Fibroblast of skin of right quadriceps (primary cell): ENCODE data around the gene GDPD1.
"Not testable (repeated sequence)": the region's sequence is repeated elsewhere in the genome, so short reads cannot be mapped to it uniquely, and the experiment has no call there.

Experiments used
- DNase-seq: peaks from one replicate; pipeline ENCODE4 v3.0.0-alpha.2; 2013

Gene GDPD1

DNA sequence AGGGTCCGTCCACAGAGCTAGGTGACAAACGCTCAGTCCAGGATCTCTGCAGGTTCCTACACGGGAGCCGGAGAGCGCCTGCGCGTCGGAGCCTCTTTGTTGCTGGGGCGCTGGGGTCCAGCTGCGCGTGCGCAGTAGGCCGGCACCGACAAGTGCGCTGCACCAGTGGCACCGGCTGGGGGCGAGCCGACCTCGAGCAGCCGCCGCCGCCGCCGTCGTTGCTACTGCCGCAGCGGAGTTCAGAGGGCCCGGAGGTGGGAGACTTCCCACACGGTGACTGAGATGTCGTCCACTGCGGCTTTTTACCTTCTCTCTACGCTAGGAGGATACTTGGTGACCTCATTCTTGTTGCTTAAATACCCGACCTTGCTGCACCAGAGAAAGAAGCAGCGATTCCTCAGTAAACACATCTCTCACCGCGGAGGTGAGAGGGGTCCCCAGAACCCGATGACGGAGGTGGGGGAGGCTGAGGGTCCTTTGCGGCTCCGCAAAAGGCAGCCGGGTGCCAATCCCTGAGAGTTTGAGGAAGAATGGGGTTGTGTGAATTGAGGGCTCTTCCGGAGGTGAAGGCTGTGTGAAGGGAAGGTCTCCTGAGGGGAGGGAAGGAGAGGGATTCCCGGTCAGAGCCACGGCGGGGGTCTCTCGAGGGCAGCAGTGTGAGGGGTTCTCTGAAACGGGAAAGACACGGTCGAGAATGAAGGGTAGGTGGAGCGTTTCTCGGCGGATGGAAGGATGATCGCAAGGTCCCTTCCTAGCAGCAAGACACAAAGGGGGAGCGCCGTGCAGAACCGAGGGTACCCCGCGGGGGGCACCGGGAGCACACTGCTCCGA is at the start of gene GDPD1:
GDPD1 (plus strand) TSS at position 184 of the 831 bp plus-strand sequence; CDS start at position 283, 99 bp downstream.
- peak; percentile 88 for DNase-seq

- no peak for DNase-seq
These were observed 47.8 kb upstream of the GDPD1 start for GRCh38 chr17:59172436-59173004.

GRCh38 chr17:59174671-59175070 is 45.6 kb upstream of the GDPD1 start:
- no peak for DNase-seq

- DNase-seq = no peak
These were observed 45.2 kb upstream of the GDPD1 start for GRCh38 chr17:59175076-59175475.

DNA sequence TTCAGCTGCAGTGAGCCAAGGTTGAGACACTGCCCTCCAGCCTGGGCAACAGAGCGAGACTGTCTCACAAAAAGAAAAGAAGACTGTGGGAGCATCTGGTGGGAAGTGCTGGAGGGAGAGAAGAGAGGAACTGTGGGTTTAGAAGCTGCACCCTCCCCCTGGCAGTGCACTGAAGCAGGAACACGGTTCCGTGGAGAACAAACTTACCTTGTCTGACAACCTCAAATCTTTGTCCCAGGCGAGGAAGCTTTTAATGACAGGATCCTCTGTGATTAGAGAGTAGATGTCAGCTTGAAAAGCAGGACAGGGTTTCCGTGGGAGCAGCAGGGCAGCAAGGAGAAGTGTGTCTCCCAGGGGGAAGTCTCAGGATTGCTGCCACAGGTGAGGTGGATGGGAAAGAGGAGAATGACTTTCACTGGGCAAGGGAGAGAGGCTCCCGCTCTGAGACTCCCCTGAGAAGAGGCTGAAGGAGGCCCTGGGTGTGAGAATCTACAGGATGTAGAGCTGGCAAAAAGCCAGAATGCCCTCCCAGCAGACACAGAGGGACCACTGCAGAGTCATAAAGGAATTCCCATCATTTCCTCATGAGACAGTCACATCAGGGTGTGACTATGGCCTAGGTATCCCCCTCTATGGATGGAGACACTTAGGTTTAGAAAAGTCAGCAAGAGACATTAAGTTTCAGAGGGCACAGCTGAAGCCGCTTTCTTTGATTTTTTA is 41.9 kb upstream of the GDPD1 start:
- DNase-seq = no peak

DNA sequence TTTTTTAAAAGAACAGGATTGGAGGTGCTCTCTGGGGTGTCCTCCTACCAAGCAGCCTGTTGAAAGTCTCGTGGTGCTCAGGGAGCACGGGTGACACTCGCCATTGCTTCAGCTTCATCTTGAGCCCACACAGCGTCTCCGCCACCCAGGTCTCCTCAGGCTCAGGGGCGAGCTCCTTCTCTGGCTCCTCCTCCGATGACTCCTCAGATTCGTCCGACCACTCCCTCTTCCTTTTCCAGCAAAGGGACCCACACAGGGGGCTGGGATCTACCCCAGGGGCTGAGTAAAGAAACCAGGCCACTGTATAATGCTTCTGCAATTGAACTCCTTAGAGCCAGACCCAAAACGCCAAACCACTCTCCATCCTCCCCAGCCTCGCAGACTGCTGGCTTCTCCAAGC is 40.7 kb upstream of the GDPD1 start:
- DNase-seq = not testable (repeated sequence)

DNA sequence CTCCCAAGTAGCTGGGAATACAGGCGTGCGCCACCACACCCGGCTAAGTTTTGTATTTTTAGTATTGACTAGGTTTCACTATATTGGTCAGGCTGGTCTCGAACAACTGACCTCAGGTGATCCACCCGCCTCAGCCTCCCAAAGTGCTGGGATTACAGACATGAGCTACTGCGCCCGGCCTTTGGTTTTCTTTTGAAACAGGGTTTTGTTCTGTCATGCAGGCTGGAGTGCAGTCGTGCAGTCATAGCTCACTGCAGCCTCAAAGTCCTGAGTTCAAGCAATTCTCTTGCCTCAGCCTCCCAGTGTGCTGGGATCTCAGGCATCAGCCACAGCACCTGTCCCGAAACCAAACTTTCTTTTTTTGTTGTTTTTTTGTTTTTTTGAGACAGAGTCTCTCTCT is 39.7 kb upstream of the GDPD1 start:
- DNase-seq = no peak

- no peak for DNase-seq
These were observed 38.8 kb upstream of the GDPD1 start for GRCh38 chr17:59181481-59181880.

- no peak for DNase-seq
These were observed 34.3 kb upstream of the GDPD1 start for GRCh38 chr17:59185997-59186396.

DNA sequence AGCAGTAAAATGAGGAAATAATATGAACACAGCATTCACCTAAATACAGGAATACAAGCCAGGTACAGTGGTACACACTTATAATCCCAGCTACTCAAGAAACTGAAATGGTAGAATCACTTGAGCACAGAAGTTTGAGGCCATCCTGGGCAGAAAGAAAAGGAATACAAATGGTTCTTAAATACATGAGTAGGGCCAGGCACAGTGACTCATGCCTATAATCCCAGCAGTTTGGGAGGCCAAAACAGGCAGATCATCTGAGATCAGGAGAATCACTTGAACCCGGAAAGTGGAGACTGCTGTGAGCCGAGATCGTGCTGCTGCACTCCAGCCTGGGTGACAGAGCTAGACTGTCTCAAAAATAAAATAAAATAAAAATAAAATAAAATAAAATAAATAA is 33.5 kb upstream of the GDPD1 start:
- no peak for DNase-seq

DNA sequence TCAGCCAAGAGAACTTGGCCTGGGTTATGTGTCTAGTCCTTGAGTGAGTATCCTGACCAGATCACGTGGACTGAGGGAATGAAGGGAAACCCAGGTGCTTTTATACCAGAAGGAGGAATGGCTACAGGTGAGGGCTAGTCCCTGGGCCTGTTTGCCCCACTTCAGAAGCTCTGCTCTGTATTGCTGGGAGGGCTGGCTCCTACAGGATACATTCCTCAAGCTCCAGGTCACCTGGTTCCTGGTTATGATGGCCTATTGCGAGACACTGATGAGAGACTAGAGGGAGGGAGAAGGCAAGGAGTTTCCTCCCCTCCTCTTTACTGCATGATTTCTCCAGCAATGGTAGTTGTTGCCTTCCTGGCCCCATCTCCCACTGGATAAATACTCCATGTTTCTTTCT is 29.5 kb upstream of the GDPD1 start:
- DNase-seq = no peak

- no peak for DNase-seq
These were observed 26.9 kb upstream of the GDPD1 start for GRCh38 chr17:59193336-59193862.

- DNase-seq = no peak
These were observed 20.9 kb upstream of the GDPD1 start for GRCh38 chr17:59199398-59199797.

- no peak for DNase-seq
These were observed 18.0 kb upstream of the GDPD1 start for GRCh38 chr17:59202320-59202719.

DNA sequence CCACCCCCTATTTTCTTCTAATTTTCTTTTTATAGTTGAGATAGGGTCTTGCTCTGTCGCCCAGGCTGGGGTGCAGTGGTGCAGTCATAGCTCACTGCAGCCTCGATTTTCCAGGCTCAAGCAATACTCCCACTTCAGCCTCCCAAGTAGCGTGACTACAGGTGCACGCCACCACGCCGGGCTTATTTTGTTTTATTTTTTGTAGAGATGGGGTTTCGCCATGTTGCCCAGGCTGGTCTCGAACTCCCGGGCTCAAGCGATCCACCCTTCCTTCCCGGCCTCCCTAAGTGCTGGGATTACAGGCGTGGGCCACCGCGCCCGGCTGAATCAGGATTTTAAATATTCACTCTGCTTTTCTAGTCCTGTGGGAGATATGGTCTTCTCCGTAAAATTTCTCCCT is 941 bp upstream of the GDPD1 start:
- no peak for DNase-seq

DNA sequence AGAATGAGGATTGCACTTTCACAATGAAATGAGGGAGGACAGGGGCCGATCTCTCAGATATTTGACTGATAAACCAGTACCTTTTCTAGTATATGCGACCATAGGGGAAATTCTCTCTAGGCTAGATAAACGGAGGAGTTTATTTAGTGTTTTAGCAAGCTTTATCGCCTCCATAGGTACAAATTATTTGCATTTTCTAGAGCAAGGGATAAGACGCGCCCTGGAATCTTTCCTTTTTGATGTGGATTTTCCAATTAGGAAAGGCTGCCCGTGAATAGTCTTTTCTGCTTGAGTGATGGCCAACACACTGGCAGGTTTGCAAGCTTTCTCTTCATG is 351 bp upstream of the GDPD1 start:
- no peak for DNase-seq

DNA sequence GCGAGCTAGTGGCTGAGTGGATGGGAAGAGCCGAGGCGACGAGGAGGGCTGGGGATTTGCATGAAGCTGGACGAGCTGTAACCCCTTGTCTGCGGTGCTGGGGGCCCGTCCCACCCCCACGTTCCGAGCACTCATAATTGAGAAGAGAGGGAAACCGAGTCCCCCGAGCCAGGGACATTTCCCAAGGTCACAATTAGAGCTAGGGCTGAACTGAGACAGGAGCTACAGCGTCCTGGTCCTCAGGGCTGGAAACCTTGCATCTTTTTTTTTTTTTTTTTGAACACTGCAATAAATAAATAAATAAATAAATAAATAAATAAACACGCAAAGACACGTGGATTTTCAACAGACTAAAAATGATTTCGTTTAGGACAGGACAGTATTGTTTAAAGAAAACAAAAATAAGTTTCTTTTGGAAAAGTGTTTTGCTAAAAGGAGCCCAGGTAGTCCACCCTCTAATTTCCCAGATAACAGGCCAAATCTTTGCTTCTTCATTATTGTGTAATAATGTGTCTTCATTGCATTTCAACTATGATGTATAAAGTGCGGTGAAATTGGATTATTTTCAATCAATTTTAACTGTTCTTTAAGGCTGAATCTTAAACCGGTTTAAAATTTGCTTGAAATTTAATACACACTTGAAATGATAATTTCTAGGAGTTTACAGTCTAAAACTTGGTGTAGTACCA is 992 bp downstream of the GDPD1 start:
- no peak for DNase-seq

DNA sequence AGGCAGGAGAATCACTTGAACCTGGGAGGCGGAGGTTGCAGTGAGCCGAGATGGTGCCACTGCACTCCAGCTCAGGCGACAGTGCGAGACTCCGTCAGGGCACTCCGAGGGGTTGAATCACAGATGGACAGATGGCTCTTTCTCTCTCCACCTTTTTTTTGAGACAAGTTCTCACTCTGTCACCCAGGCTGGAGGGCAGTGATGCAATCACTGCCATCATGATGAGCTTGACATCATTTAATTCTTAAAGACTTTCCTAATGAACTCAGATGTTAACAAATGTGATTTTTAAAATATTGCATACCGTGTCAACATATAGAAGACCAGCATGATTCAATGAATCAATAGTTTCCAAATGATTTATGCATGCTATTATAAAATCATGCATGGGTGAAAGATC is 3.5 kb downstream of the GDPD1 start:
- DNase-seq = no peak

DNA sequence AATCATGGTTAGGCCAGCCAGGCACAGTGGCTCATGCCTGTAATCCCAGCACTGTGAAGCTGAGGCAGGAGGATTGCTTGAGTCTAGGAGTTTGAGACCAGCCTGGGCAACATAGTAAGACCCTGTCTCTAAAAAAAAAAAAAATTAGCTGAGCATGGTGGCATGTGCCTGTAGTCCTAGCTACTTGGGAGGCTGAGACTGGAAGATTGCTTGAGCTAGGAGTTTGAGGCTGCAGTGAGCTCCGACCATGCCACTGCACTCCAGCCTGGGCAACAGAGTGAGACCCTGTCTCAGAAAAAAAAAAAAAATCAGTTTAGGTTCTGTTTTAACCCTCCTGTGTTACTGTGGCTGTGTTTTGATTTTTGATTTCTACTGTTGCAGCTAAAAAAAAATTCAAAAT is 8.3 kb downstream of the GDPD1 start:
- not testable (repeated sequence) for DNase-seq

- DNase-seq = no peak
These were observed 10.5 kb downstream of the GDPD1 start for GRCh38 chr17:59230764-59231163.

DNA sequence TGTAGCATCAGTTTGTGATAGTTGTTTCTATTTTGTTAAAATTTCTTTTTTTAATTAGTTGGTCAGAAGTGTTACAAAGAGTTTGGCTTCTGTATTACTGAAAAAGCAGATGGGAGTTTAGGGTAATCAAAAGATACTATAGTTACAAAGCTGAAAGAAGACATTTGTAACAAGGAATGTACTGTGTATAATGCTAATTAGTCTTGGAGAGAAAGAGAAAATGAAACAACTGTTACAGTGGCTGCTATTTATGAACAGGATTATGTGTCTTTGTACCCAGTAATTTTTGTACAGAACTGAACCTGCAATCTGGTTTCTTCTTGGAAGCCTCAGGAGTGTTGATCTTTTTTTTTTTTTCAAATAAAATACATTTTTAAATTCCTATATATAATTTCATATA is 14.3 kb downstream of the GDPD1 start:
- DNase-seq = no peak

GRCh38 chr17:59238906-59239305 is 18.6 kb downstream of the GDPD1 start:
- DNase-seq = no peak

- DNase-seq = no peak
These were observed 23.8 kb downstream of the GDPD1 start for GRCh38 chr17:59244081-59244480.
